K562 (cell line): ENCODE data around the gene DIP2C. TPM values are rescaled to one million over a fixed set of nuclear protein-coding genes. Genes with fewer than 3 reads are reported as not detected.

Source experiments
- PHF8 ChIP-seq: fragments of 200-600 bp; sonication (generic); IDR thresholded peaks from 2 replicates; pipeline ENCODE4 v1.6.1; 2012; ENCODE audit warnings: mixed run types, mild to moderate bottlenecking, inconsistent platforms, low read length, moderate library complexity, borderline replicate concordance
- PHTF2 ChIP-seq: fragments of 250-450 bp; sonication (Bioruptor Pico); IDR thresholded peaks from 2 replicates; pipeline ENCODE4 v1.5.0; 2021; ENCODE audit warnings: mild to moderate bottlenecking
- SNRNP70 ChIP-seq: fragments of 200-400 bp; formaldehyde crosslinking; optimal IDR thresholded peaks from 2 replicates; pipeline ENCODE3; 2017; ENCODE audit warnings: low read depth, low read length
- ZBTB9 ChIP-seq: fragments of 450-650 bp; formaldehyde crosslinking; IDR thresholded peaks from 2 replicates; pipeline ENCODE4 v1.4.0; 2020; ENCODE audit warnings: mild to moderate bottlenecking, moderate library complexity
- polyA plus RNA-seq, 8 experiments: library from polyadenylated mRNA; depleted of rRNA in 4 of 8; stranded (reverse) in 5 of 8; unstranded in 3 of 8; fragments of >200 nt; fragmentation: Nextera tagmentation in 2 of 8; fragmentation: Illumina TruSeq in 1 of 8; extraction: Ambion mirVana in 2 of 8; extraction: Trizol in 1 of 8; gene quantifications; 2 replicates each; pipeline versions ENCODE4 v1.2.1 to v1.2.3, GENCODE V29; 2011 to 2014; ENCODE audit warnings: inconsistent platforms in 1 of 8, missing spikeins in 1 of 8
- total RNA-seq, 7 experiments: library from RNA; depleted of rRNA in 6 of 7; stranded (reverse); fragments of >200 nt in 6 of 7; fragmentation: Illumina TruSeq in 2 of 7; extraction: Trizol in 2 of 7; gene quantifications; 2 replicates each; pipeline versions ENCODE4 v1.2.1 to v1.2.3, GENCODE V29; 2011 to 2021; ENCODE audit warnings: low replicate concordance in 1 of 7
- TF ChIP-seq, protein P1 (sequence below): sonication (generic); formaldehyde crosslinking; IDR thresholded peaks from 2 replicates; pipeline ENCODE4 v1.8.1; 2023; ENCODE audit warnings: missing genetic modification reagents, mild to moderate bottlenecking, borderline replicate concordance

The DIP2C gene
- total and polyA plus RNA-seq, 9 of the 15 experiments (the other 6 are each of a cell fraction or from before 2014, with no cell fraction given) = 0.01 TPM; not detected in 8

DNA sequence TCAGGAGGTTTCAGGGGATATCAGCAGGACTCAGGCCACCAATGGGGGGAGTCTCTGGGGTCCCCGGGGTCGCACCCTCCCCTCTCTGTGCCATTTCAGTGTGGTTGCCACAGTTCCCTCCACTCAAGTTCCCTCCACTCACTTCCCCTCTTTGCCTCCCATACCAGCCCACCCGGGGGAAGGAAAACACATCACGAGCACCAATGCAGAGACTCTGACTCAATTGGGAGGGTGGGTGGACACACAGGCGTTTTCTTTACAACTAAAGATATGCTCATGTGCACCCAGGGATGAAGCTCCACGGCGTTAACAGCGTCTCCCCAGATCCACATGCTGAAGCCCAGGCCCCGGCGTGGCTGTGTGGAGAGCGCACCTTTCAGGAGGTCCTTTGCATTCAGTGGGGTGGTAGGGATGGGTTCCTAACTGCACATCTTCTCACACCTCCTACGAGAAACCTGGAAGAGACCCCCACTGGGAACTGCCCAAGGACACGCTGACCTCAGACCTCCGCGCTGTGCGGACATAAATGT lies 300.1 kb downstream of the DIP2C start (continued):
- TF ChIP-seq, protein P1, sequence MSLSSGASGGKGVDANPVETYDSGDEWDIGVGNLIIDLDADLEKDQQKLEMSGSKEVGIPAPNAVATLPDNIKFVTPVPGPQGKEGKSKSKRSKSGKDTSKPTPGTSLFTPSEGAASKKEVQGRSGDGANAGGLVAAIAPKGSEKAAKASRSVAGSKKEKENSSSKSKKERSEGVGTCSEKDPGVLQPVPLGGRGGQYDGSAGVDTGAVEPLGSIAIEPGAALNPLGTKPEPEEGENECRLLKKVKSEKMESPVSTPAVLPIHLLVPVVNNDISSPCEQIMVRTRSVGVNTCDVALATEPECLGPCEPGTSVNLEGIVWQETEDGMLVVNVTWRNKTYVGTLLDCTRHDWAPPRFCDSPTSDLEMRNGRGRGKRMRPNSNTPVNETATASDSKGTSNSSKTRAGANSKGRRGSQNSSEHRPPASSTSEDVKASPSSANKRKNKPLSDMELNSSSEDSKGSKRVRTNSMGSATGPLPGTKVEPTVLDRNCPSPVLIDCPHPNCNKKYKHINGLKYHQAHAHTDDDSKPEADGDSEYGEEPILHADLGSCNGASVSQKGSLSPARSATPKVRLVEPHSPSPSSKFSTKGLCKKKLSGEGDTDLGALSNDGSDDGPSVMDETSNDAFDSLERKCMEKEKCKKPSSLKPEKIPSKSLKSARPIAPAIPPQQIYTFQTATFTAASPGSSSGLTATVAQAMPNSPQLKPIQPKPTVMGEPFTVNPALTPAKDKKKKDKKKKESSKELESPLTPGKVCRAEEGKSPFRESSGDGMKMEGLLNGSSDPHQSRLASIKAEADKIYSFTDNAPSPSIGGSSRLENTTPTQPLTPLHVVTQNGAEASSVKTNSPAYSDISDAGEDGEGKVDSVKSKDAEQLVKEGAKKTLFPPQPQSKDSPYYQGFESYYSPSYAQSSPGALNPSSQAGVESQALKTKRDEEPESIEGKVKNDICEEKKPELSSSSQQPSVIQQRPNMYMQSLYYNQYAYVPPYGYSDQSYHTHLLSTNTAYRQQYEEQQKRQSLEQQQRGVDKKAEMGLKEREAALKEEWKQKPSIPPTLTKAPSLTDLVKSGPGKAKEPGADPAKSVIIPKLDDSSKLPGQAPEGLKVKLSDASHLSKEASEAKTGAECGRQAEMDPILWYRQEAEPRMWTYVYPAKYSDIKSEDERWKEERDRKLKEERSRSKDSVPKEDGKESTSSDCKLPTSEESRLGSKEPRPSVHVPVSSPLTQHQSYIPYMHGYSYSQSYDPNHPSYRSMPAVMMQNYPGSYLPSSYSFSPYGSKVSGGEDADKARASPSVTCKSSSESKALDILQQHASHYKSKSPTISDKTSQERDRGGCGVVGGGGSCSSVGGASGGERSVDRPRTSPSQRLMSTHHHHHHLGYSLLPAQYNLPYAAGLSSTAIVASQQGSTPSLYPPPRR = no peak
- no peak for TF ChIP-seq PHTF2 (CRISPR knock-in tag)
- no peak for TF ChIP-seq SNRNP70
- no peak for TF ChIP-seq PHF8
- no peak for TF ChIP-seq ZBTB9 (CRISPR knock-in tag)
